IMR-90 (cell line): ENCODE results near the gene MTMR2. TPM values are rescaled to one million over a fixed set of nuclear protein-coding genes. Genes with fewer than 3 reads are reported as not detected.

Experiments
- ATAC-seq: fragments of 200-7000 bp; cut with Tn5 transposase; 2 replicates; pipeline ENCODE4 v1.9.1; 2020; ENCODE audit warnings: low read depth, mild to moderate bottlenecking, moderate library complexity
- BruUV-seq: library from RNA; stranded (reverse); fragments of 400-500 nt; replicated peaks from 2 replicates; lab custom pipeline; 2021; lab: Mats Ljungman, UMichigan
- CTCF ChIA-PET: fragments of 300-600 bp; formaldehyde crosslinking; extraction: SDS; loops from one replicate; lab custom pipeline; 2021; ENCODE audit warnings: antibody characterized with exemption; lab: Yijun Ruan, JAX
- POLR2A ChIA-PET: fragments of 300-600 bp; sonication (Branson Sonifier 250); formaldehyde crosslinking; loops from one replicate; lab custom pipeline; 2022; ENCODE audit warnings: antibody characterized with exemption; ENCODE audit not compliant: unreplicated experiment; lab: Charles Lee
- DNase-seq: peaks from one replicate; pipeline ENCODE4 v3.0.0; 2013
- H2AFZ ChIP-seq: replicated peaks from 2 replicates; pipeline ENCODE3; 2013; ENCODE audit warnings: low read length, mild to moderate bottlenecking; ENCODE audit not compliant: poor library complexity
- H2AK5ac ChIP-seq: 2 replicates; pipeline ENCODE4 v1.6.1; 2013; ENCODE audit warnings: low read depth, low read length, inconsistent platforms
- H2AK9ac ChIP-seq: replicated peaks from 2 replicates; pipeline ENCODE3; 2013; ENCODE audit warnings: mild to moderate bottlenecking, low read depth, low read length, moderate library complexity; ENCODE audit not compliant: poor library complexity
- H2BK120ac ChIP-seq: 2 replicates; pipeline ENCODE4 v1.6.1; 2013; ENCODE audit warnings: low read depth, low read length, inconsistent platforms
- H2BK15ac ChIP-seq: 3 replicates; pipeline ENCODE4 v1.6.1; 2013; ENCODE audit warnings: low read depth, low read length, inconsistent platforms
- H2BK20ac ChIP-seq: 2 replicates; pipeline ENCODE4 v1.6.1; 2013; ENCODE audit warnings: low read depth, mild to moderate bottlenecking, inconsistent platforms, low read length, moderate library complexity
- H2BK5ac ChIP-seq: 2 replicates; pipeline ENCODE4 v1.6.1; 2013; ENCODE audit warnings: mild to moderate bottlenecking, low read depth, low read length, inconsistent platforms; ENCODE audit not compliant: poor library complexity, severe bottlenecking
- H3K14ac ChIP-seq: replicated peaks from 2 replicates; pipeline ENCODE4 v1.6.1; 2013; ENCODE audit warnings: low read depth, low read length, inconsistent platforms
- H3K18ac ChIP-seq: 2 replicates; pipeline ENCODE4 v1.6.1; 2013; ENCODE audit warnings: low read depth, low read length, control low read depth
- H3K23ac ChIP-seq: 2 replicates; pipeline ENCODE4 v1.6.1; 2013; ENCODE audit warnings: low read depth, low read length, inconsistent platforms
- H3K27ac ChIP-seq: 2 replicates; pipeline ENCODE4 v1.5.1; 2013; ENCODE audit warnings: mild to moderate bottlenecking, control low read depth, low read length; ENCODE audit not compliant: insufficient read depth
- H3K27me3 ChIP-seq: 2 replicates; pipeline ENCODE4 v1.6.1; 2013; ENCODE audit warnings: low read length; ENCODE audit not compliant: control insufficient read depth, insufficient read depth
- H3K36me3 ChIP-seq: 2 replicates; pipeline ENCODE4 v1.6.1; 2013; ENCODE audit warnings: low read length, mixed read lengths; ENCODE audit not compliant: control insufficient read depth, insufficient read depth
- H3K4ac ChIP-seq: 2 replicates; pipeline ENCODE4 v1.6.1; 2013; ENCODE audit warnings: low read depth, low read length, inconsistent platforms
- H3K4me1 ChIP-seq: 2 replicates; pipeline ENCODE4 v1.6.1; 2013; ENCODE audit warnings: low read length, mixed read lengths; ENCODE audit not compliant: control insufficient read depth, insufficient read depth
- H3K4me2 ChIP-seq: 2 replicates; pipeline ENCODE4 v1.6.1; 2013; ENCODE audit warnings: low read depth, mild to moderate bottlenecking, control low read depth, low read length, moderate library complexity
- H3K4me3 ChIP-seq: 2 replicates; pipeline ENCODE4 v1.5.1; 2013; ENCODE audit warnings: low read depth, mild to moderate bottlenecking, control low read depth, low read length, moderate library complexity; ENCODE audit not compliant: insufficient read depth
- H3K56ac ChIP-seq: 2 replicates; pipeline ENCODE4 v1.6.1; 2013; ENCODE audit warnings: low read length, inconsistent platforms; ENCODE audit not compliant: insufficient read depth; ENCODE audit errors: extremely low read depth
- H3K79me1 ChIP-seq, 2 experiments: 2 replicates each; pipeline ENCODE4 v1.6.1; 2013; ENCODE audit warnings: low read length in 2 of 2, inconsistent platforms in 1 of 2, low read depth in 1 of 2
- H3K9ac ChIP-seq: 2 replicates; pipeline ENCODE4 v1.6.1; 2013; ENCODE audit warnings: low read depth, low read length, control low read depth
- H3K9me1 ChIP-seq: 2 replicates; pipeline ENCODE4 v1.6.1; 2013; ENCODE audit warnings: low read length, inconsistent platforms; ENCODE audit not compliant: insufficient read depth
- H3K9me3 ChIP-seq: 2 replicates; pipeline ENCODE4 v1.6.1; 2013; ENCODE audit warnings: low read length; ENCODE audit not compliant: control insufficient read depth, insufficient read depth
- H4K20me1 ChIP-seq: 2 replicates; pipeline ENCODE4 v1.6.1; 2013; ENCODE audit warnings: low read length, inconsistent platforms; ENCODE audit not compliant: insufficient read depth
- H4K5ac ChIP-seq: 2 replicates; pipeline ENCODE4 v1.6.1; 2013; ENCODE audit warnings: mild to moderate bottlenecking, low read depth, low read length, control low read depth
- H4K8ac ChIP-seq, 2 experiments: 2 replicates each; pipeline ENCODE4 v1.6.1; 2013; ENCODE audit warnings: low read depth in 2 of 2, low read length in 2 of 2, control low read depth in 1 of 2, inconsistent platforms in 1 of 2
- H4K91ac ChIP-seq: 2 replicates; pipeline ENCODE4 v1.6.1; 2013; ENCODE audit warnings: low read depth, low read length, inconsistent platforms; ENCODE audit not compliant: insufficient read depth
- FOS ChIP-seq: fragments of 150-350 bp; IDR thresholded peaks from 2 replicates; pipeline ENCODE4 v1.6.1; 2016; ENCODE audit warnings: low read depth, low read length
- SMC3 ChIP-seq: fragments of 150-350 bp; IDR thresholded peaks from 2 replicates; pipeline ENCODE4 v1.6.1; 2016; ENCODE audit warnings: low read depth, mild to moderate bottlenecking, antibody characterized with exemption, low read length, moderate library complexity
- WGBS, 2 experiments: methylation state at CpG; one replicate each; pipeline versions ENCODE4 v1.1.5 to v1.1.7; 2013; ENCODE audit warnings: missing lambda C conversion rate in 2 of 2; ENCODE audit not compliant: insufficient read length in 1 of 2; ENCODE audit errors: extremely low coverage in 2 of 2; 5-methylcytosine and 5-hydroxymethylcytosine counted together
- dilution Hi-C: fragments of 300-500 bp; cut with HindIII; formaldehyde crosslinking; loops from one replicate; pipeline ENCODE4 v1.14.3; 2018; ENCODE audit warnings: low sequenced_read_pairs; ENCODE audit not compliant: unreplicated experiment
- in situ Hi-C: fragments of 300-500 bp; cut with MboI; formaldehyde crosslinking; loops from 3 replicates; pipeline ENCODE4 v1.14.3; 2019; ENCODE audit warnings: low sequenced_read_pairs, inconsistent platforms, mixed read lengths
- intact Hi-C: fragments of 100-400 bp; cut with micrococcal nuclease; formaldehyde crosslinking; loops from 2 replicates; pipeline ENCODE4 v1.10.0; 2022
- polyA plus RNA-seq, 3 experiments: library from polyadenylated mRNA; depleted of rRNA; stranded (reverse); fragments of >200 nt; gene quantifications; 2 replicates each; pipeline ENCODE4 v1.2.3, GENCODE V29; 2012; ENCODE audit warnings: low replicate concordance in 1 of 3
- total RNA-seq: library from RNA; depleted of rRNA; stranded (reverse); fragments of >200 nt; gene quantifications from 2 replicates; pipeline ENCODE4 v1.2.3, GENCODE V29; 2012

MTMR2 gene
- total and polyA plus RNA-seq, 2 of the 4 experiments (the other 2 are of a cell fraction): 16.6 to 30.6 TPM

DNA sequence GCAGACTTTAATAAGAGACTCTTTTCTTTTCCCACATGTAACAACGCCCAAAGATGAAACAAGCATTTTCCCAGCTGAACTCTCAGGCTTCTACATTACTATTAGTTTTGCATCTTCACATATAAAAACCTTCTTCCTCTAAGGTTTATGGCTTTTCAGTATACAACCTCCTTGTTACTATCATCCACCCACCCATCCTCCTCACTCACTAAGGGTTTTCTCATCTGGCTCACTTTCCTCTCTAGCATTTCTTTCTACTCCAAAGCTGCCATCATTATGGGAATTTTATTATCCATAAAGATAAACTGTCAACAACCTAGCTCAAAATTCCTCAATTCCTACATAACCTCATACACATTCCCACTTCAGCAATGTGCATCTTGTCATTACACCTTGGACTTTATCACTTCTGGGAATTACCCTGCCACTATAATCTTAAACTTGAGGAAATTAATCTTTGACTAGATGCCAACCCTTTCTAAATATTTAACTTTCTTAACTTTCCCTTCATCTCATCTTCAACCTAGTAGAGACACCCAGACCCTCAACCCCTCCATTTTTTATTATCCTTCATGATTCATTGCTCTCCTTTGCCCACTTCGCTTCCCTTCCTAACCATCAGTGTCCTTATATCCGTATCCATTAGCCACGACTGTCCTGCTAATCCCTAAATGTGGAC lies 30.9 kb downstream of the MTMR2 start:
- Histone ChIP-seq H3K4ac (no peak overlapping the region), H3K27me3 (no peaks in the 10 kb centered on the region), H4K5ac (no peak overlapping the region), H3K79me1 (peaks cover 30 to 62% of the 10 kb centered on the region in 2 experiments), H3K4me2 (no peak overlapping the region), H4K8ac (no peak overlapping the region), H3K36me3 (no peaks in the 10 kb centered on the region), H3K18ac (no peak overlapping the region), H3K27ac (no peak overlapping the region), H3K9me1 (peaks cover 9% of the 10 kb centered on the region), H4K91ac (no peak overlapping the region), H3K9me3 (no peaks in the 10 kb centered on the region), H2BK5ac (no peak overlapping the region), H2AK5ac (no peak overlapping the region), H2BK120ac (no peak overlapping the region), H3K4me3 (no peak overlapping the region), H4K20me1 (peaks cover 12% of the 10 kb centered on the region; the same call in 1 of the 2 replicates), H2BK20ac (no peak overlapping the region), H3K4me1 (peaks cover 3% of the 10 kb centered on the region; the same call in 1 of the 2 replicates), H2AFZ (no peak overlapping the region), H3K14ac (no peak overlapping the region), H3K23ac (no peak overlapping the region), H2AK9ac (no peak overlapping the region), H3K56ac (no peak overlapping the region), H3K9ac (no peak overlapping the region), H2BK15ac (no peak overlapping the region)
- no TSS peak for BruUV-seq
- ChIA-PET CTCF (no interaction called here), POLR2A (no interaction called here)
- intact Hi-C loops: no loop called here
- ATAC-seq (no peak), DNase-seq (no peak)
- dilution Hi-C loops: no loop called here
- TF ChIP-seq FOS: no peak
- no peak for TF ChIP-seq SMC3
- in situ Hi-C loops: no loop called here
- WGBS, 2 experiments: 90% methylated on average over 2 of the region's 4 CpGs; no CpG with 5 or more reads in 1 of the 2 experiments
